WI38 (cell line): ENCODE results near the gene EPHB3.

ENCODE experiments used
- H3K4me3 ChIP-seq: 2 replicates; pipeline ENCODE4 v1.5.1; 2011; ENCODE audit warnings: low read depth, mild to moderate bottlenecking, control low read depth, low read length
- CTCF ChIP-seq: IDR thresholded peaks from 2 replicates; pipeline ENCODE4 v1.5.1; 2012; ENCODE audit warnings: low read depth, mild to moderate bottlenecking, control low read depth, low read length

The EPHB3 gene

GRCh38 chr3:184552863-184553262, 8.7 kb upstream of the EPHB3 start:
- no peak overlapping the region for H3K4me3 ChIP-seq
- no peak for TF ChIP-seq CTCF

- TF ChIP-seq CTCF = no peak
- H3K4me3 ChIP-seq = no peak overlapping the region
These were observed 8.2 kb upstream of the EPHB3 start for GRCh38 chr3:184553385-184553784.

- H3K4me3 ChIP-seq = no peak overlapping the region
- TF ChIP-seq CTCF = no peak
These were observed 7.1 kb upstream of the EPHB3 start for GRCh38 chr3:184554461-184554860.

- H3K4me3 ChIP-seq = no peak overlapping the region
- TF ChIP-seq CTCF = no peak
These were observed 4.8 kb upstream of the EPHB3 start for GRCh38 chr3:184556582-184557347.

GRCh38 chr3:184557348-184557950, 4.1 kb upstream of the EPHB3 start:
- no peak for TF ChIP-seq CTCF
- no peak overlapping the region for H3K4me3 ChIP-seq

- no peak for TF ChIP-seq CTCF
- H3K4me3 ChIP-seq = no peak overlapping the region
These were observed 2.9 kb upstream of the EPHB3 start for GRCh38 chr3:184558726-184559125.

GRCh38 chr3:184559336-184559735, 2.2 kb upstream of the EPHB3 start:
- no peak for TF ChIP-seq CTCF
- no peak overlapping the region for H3K4me3 ChIP-seq
